Heart right ventricle (tissue), 16 donors: ENCODE results near the gene ZNF831. TPM values are rescaled to one million over a fixed set of nuclear protein-coding genes. Genes with fewer than 3 reads are reported as not detected.
A peak's percentile ranks its signal among the peaks of the same experiment; 100 is the strongest.

Source experiments
- ATAC-seq, 8 donors: fragments of 200-7000 bp; cut with Tn5 transposase; one replicate each; pipeline ENCODE4 v1.9.1; 2020; ENCODE audit warnings: mild to moderate bottlenecking in 8 of 8, moderate library complexity in 8 of 8, moderate number of reproducible peaks in 1 of 8
- DNase-seq, 2 donors: peaks; one replicate each; pipeline ENCODE4 v3.0.0-alpha.2; 2020
- H3K27ac ChIP-seq, 10 donors: fragments of 200-600 bp; sonication (generic) in 2 of 10; one replicate each; pipeline versions ENCODE4 v1.5.0 to v1.8.0; 2020 to 2022; ENCODE audit warnings: mild to moderate bottlenecking in 3 of 10
- H3K27me3 ChIP-seq, 7 donors: fragments of 200-600 bp; one replicate each; pipeline ENCODE4 v1.8.0; 2021 to 2022; ENCODE audit warnings: mild to moderate bottlenecking in 2 of 7
- H3K36me3 ChIP-seq, 9 donors: fragments of 200-600 bp; sonication (generic) in 1 of 9; one replicate each; pipeline versions ENCODE4 v1.5.0 to v1.8.0; 2020 to 2022; ENCODE audit warnings: mild to moderate bottlenecking in 2 of 9
- H3K4me1 ChIP-seq, 9 donors: fragments of 200-600 bp; sonication (generic) in 1 of 9; one replicate each; pipeline versions ENCODE4 v1.5.0 to v1.8.0; 2020 to 2022; ENCODE audit warnings: mild to moderate bottlenecking in 4 of 9
- H3K4me3 ChIP-seq, 10 donors: fragments of 200-600 bp; sonication (generic) in 2 of 10; one replicate each; pipeline versions ENCODE4 v1.5.0 to v1.8.0; 2020 to 2022; ENCODE audit warnings: mild to moderate bottlenecking in 7 of 10, moderate library complexity in 2 of 10
- H3K9me3 ChIP-seq, 11 donors: fragments of 200-600 bp in 10 of 11; sonication (generic) in 2 of 11; one replicate each; pipeline versions ENCODE4 v1.5.0 to v1.8.0; 2013 to 2022; ENCODE audit warnings: mild to moderate bottlenecking in 2 of 11, control low read depth in 1 of 11, moderate library complexity in 1 of 11
- CTCF ChIP-seq, 9 donors: fragments of 200-600 bp; sonication (generic) in 2 of 9; IDR thresholded peaks; one replicate each; pipeline versions ENCODE4 v1.5.0 to v1.8.0; 2021 to 2022; ENCODE audit warnings: antibody characterized with exemption in 9 of 9, mild to moderate bottlenecking in 5 of 9, moderate library complexity in 1 of 9
- WGBS, 2 donors: extraction: QIAGEN DNeasy Blood & Tissue Kit; methylation state at CpG; one replicate each; pipeline ENCODE4 v1.1.7; 2013; ENCODE audit warnings: inconsistent platforms in 1 of 2; 5-methylcytosine and 5-hydroxymethylcytosine counted together
- intact Hi-C, 10 donors: fragments of 100-400 bp; cut with DNase I; formaldehyde crosslinking; loops; one replicate each; pipeline versions ENCODE4 v1.11.1 to v1.14.2; 2022
- polyA plus RNA-seq, 2 donors: library from polyadenylated mRNA; stranded (reverse); fragments of 200-250 nt; gene quantifications; one replicate each; pipeline ENCODE4 v1.2.3, GENCODE V29; 2013
- total RNA-seq, 10 donors: library from RNA; stranded (reverse); fragmentation: NEBNext Ultra II Directional in 3 of 10; extraction: Animal tissue kit (Norgen Biotek cat#: 25700) in 3 of 10; gene quantifications; one replicate each; pipeline versions ENCODE4 v1.2.1 to v1.2.4, GENCODE V29; 2021 to 2023
- donor health status: Arrhythmogenic right ventricular cardiomyopathy.
- donor health status: ischemic (EF 13 %, LVEDD 7.1; RV severe dilation, severe dysfunction).
- donor health status: healthy with polysubstance abuse.
- donor health status: DM: no; HTN: yes; CAD: no.
- donor health status: DM: no; HTN: no; CAD: no.
- donor health status: ischemic (EF 25% LVEDD 6.9; RV normal size, moderate dysfunction).
- donor health status: ischemic (EF 25% LVEDD 5.7; RV mildly dilated, moderate dysfunction).
- donor health status: healthy.
- donor health status: DM: yes; HTN: yes; CAD: no.
- donor health status: Ischemic cardiomyopathy.
- donor health status: ischemic (EF 35%, LVEDD 5.7; RV mildly dilated, moderate dysfunction).
- donor health status: nonischemic (EF 11% LVEDD 7.7; RV severe dilation, severe dysfunction).
- donor health status: DM: yes; HTN: yes; CAD: no.
- donor health status: PGD.
- donor health status: ischemic (EF 29% LVEDD 5.4; RV normal size, mild dysfunction).
- donor health status: nonischemic (EF 23%, LVEDD 6.1; RV moderate dilation, normal function).

The ZNF831 gene
- total and polyA plus RNA-seq, 12 donors: 0.01 to 0.72 (median 0.11) TPM; not detected in 1

GRCh38 chr20:59151391-59151790 is 12.2 kb upstream of the ZNF831 start:
- Histone ChIP-seq H3K27me3 (no peaks in the 10 kb centered on the region), H3K4me1 (peaks cover 2 to 78% (median 38%) of the 10 kb centered on the region in 9 donors), H3K36me3 (no peaks in the 10 kb centered on the region), H3K9me3 (no peaks in the 10 kb centered on the region), H3K4me3 (no peak overlapping the region), H3K27ac (peak overlapping the region in 1 of 10 donors; percentile 81)
- 94 to 95% methylated on average over 9 of the region's 9 CpGs for WGBS, 2 donors
- intact Hi-C loops: no loop called here
- TF ChIP-seq CTCF (IDR thresholded peaks at IDR 0.05): no peak
- DNase-seq: no peak
- no peak for ATAC-seq

- H3K27ac ChIP-seq: no peak overlapping the region
- H3K27me3 ChIP-seq: no peaks in the 10 kb centered on the region
- WGBS, 2 donors: 97 to 98% methylated on average over 5 of the region's 5 CpGs
- H3K4me1 ChIP-seq: peaks cover 0 to 75% (median 33%) of the 10 kb centered on the region in 9 donors
- ATAC-seq (no peak), DNase-seq (no peak)
- no peaks in the 10 kb centered on the region for H3K36me3 ChIP-seq
- no peak overlapping the region for H3K4me3 ChIP-seq
- TF ChIP-seq CTCF (IDR thresholded peaks at IDR 0.05): no peak
- intact Hi-C loops: no loop called here
- no peaks in the 10 kb centered on the region for H3K9me3 ChIP-seq
Measured at GRCh38 chr20:59151820-59152219, 11.8 kb upstream of the ZNF831 start.

- Histone ChIP-seq H3K27me3 (no peaks in the 10 kb centered on the region), H3K36me3 (no peaks in the 10 kb centered on the region), H3K4me3 (no peak overlapping the region), H3K9me3 (no peaks in the 10 kb centered on the region), H3K27ac (no peak overlapping the region), H3K4me1 (peaks cover 0 to 75% (median 25%) of the 10 kb centered on the region in 9 donors)
- intact Hi-C loops: no loop called here
- DNase-seq (no peak), ATAC-seq (peak in 2 of 8 donors; percentile 9 to 27)
- TF ChIP-seq CTCF (IDR thresholded peaks at IDR 0.05): no peak
- WGBS, 2 donors: 69 to 81% methylated on average over 8 of the region's 8 CpGs
Measured at GRCh38 chr20:59152559-59153354, 10.9 kb upstream of the ZNF831 start.

- Histone ChIP-seq H3K4me1 (peaks cover 0 to 73% (median 25%) of the 10 kb centered on the region in 9 donors), H3K27me3 (no peaks in the 10 kb centered on the region), H3K4me3 (no peak overlapping the region), H3K27ac (peak overlapping the region in 1 of 10 donors; percentile 32), H3K9me3 (no peaks in the 10 kb centered on the region), H3K36me3 (no peaks in the 10 kb centered on the region)
- WGBS, 2 donors: 61 to 81% methylated on average over 8 of the region's 8 CpGs
- TF ChIP-seq CTCF (IDR thresholded peaks at IDR 0.05): no peak
- DNase-seq: peak; percentile 39 to 70
- intact Hi-C loops: no loop called here
- peak; percentile 63 to 93 (median 80) for ATAC-seq
Measured at GRCh38 chr20:59153355-59153681, 10.3 kb upstream of the ZNF831 start.
